Fibroblast of lung (primary cell): ENCODE data around the gene ELK3. TPM values are rescaled to one million over a fixed set of nuclear protein-coding genes. Genes with fewer than 3 reads are reported as not detected.
A peak's percentile ranks its signal among the peaks of the same experiment; 100 is the strongest.

Source experiments
- DNase-seq, 2 donors: peaks; one replicate each; pipeline versions ENCODE4 v3.0.0 to v3.0.0-alpha.2; 2010; ENCODE audit warnings: low read depth in 2 of 2
- H2AFZ ChIP-seq: 2 replicates; pipeline ENCODE4 v1.5.1; 2012; ENCODE audit warnings: low read length, control low read depth, inconsistent platforms
- H3K27ac ChIP-seq: 2 replicates; pipeline ENCODE4 v1.5.1; 2011; ENCODE audit warnings: low read length, control low read depth; ENCODE audit not compliant: insufficient read depth
- H3K27me3 ChIP-seq: 2 replicates; pipeline ENCODE4 v1.5.1; 2011; ENCODE audit warnings: mild to moderate bottlenecking, low read length; ENCODE audit not compliant: control insufficient read depth, insufficient read depth
- H3K36me3 ChIP-seq: 2 replicates; pipeline ENCODE4 v1.5.1; 2011; ENCODE audit warnings: low read length; ENCODE audit not compliant: control insufficient read depth, insufficient read depth
- H3K4me1 ChIP-seq: 2 replicates; pipeline ENCODE4 v1.5.1; 2011; ENCODE audit warnings: low read length; ENCODE audit not compliant: control insufficient read depth, insufficient read depth; ENCODE audit errors: extremely low read depth
- H3K4me2 ChIP-seq: 2 replicates; pipeline ENCODE4 v1.5.1; 2011; ENCODE audit warnings: low read length, control low read depth; ENCODE audit not compliant: insufficient read depth; ENCODE audit errors: extremely low read depth
- H3K4me3 ChIP-seq, 4 experiments: fragments of 200-600 bp in 1 of 4; sonication (generic) in 1 of 4; replicated peaks in 1 of 4; 2 replicates each; pipeline ENCODE4 v1.5.1; 2011 to 2016; ENCODE audit warnings: low read length in 4 of 4, low read depth in 3 of 4, mild to moderate bottlenecking in 3 of 4, control low read depth in 2 of 4, inconsistent platforms in 1 of 4, mixed read lengths in 1 of 4; ENCODE audit not compliant: insufficient read depth in 1 of 4; ENCODE audit errors: control extremely low read depth in 1 of 4
- H3K79me2 ChIP-seq: 2 replicates; pipeline ENCODE4 v1.5.1; 2012; ENCODE audit warnings: mild to moderate bottlenecking, low read length, inconsistent platforms; ENCODE audit not compliant: control insufficient read depth, insufficient read depth
- H3K9ac ChIP-seq: 2 replicates; pipeline ENCODE4 v1.5.1; 2011; ENCODE audit warnings: mild to moderate bottlenecking, low read length, control low read depth; ENCODE audit not compliant: insufficient read depth
- H3K9me3 ChIP-seq: 2 replicates; pipeline ENCODE4 v1.5.1; 2012; ENCODE audit warnings: low read depth, low read length; ENCODE audit not compliant: control insufficient read depth, insufficient read depth
- H4K20me1 ChIP-seq: 2 replicates; pipeline ENCODE4 v1.5.1; 2011; ENCODE audit warnings: low read length; ENCODE audit not compliant: control insufficient read depth, insufficient read depth; ENCODE audit errors: extremely low read depth
- EZH2 ChIP-seq: IDR thresholded peaks from 2 replicates; pipeline ENCODE4 v1.5.1; 2012; ENCODE audit warnings: low read length, control low read depth, mild to moderate bottlenecking; ENCODE audit errors: missing control alignments
- polyA plus RNA-seq, 2 donors: library from polyadenylated mRNA; depleted of rRNA in 1 of 2; stranded (reverse) in 1 of 2; unstranded in 1 of 2; fragments of >200 nt; gene quantifications; 2 replicates each; pipeline ENCODE4 v1.2.1, GENCODE V29; 2011 to 2012; ENCODE audit warnings: missing spikeins in 1 of 2
- total RNA-seq: library from RNA; depleted of rRNA; stranded (reverse); fragments of >200 nt; gene quantifications from 2 replicates; pipeline ENCODE4 v1.2.1, GENCODE V29; 2014
- TF ChIP-seq, protein P1 (sequence below), 2 donors: IDR thresholded peaks in 1 of 2; conservative IDR thresholded peaks in 1 of 2; 1 replicate in 1 of 2; 2 replicates in 1 of 2; pipeline ENCODE4 v1.5.1; 2011 to 2012; ENCODE audit warnings: low read length in 2 of 2, control low read depth in 1 of 2, inconsistent platforms in 1 of 2, low read depth in 1 of 2, mild to moderate bottlenecking in 1 of 2

Gene ELK3
- total and polyA plus RNA-seq, 2 donors (not counting 1 experiment from before 2014, with no cell fraction given), result 14.7 to 27.9 TPM

DNA sequence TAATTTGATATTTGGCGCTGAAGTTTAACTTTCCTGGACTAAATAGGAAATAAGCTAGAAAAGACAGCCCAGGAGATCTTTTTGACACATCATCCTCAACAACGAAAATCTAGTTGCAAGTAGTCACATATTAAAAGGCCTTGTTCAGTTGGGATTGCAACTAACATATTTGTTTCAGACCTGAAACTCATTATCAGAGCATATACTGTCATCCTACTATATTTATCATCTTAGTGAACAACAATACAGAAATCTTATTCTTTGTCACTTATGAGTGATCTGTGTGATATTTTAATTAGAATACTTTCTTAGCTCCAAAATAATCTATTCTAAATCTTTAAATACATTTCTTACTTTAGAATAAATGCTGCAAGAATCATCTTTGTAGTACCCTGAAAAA, 72.1 kb downstream of the ELK3 start:
- Histone ChIP-seq H3K79me2 (peaks cover 6% of the 10 kb centered on the region), H3K4me3 (no peak overlapping the region), H3K27ac (no peak overlapping the region), H3K27me3 (no peaks in the 10 kb centered on the region), H3K4me2 (no peak overlapping the region), H3K4me1 (peaks cover 2% of the 10 kb centered on the region), H3K9ac (no peak overlapping the region), H2AFZ (no peak overlapping the region), H4K20me1 (no peaks in the 10 kb centered on the region), H3K36me3 (peaks cover 7% of the 10 kb centered on the region), H3K9me3 (no peaks in the 10 kb centered on the region)
- DNase-seq, result no peak
- TF ChIP-seq EZH2, result no peak

DNA sequence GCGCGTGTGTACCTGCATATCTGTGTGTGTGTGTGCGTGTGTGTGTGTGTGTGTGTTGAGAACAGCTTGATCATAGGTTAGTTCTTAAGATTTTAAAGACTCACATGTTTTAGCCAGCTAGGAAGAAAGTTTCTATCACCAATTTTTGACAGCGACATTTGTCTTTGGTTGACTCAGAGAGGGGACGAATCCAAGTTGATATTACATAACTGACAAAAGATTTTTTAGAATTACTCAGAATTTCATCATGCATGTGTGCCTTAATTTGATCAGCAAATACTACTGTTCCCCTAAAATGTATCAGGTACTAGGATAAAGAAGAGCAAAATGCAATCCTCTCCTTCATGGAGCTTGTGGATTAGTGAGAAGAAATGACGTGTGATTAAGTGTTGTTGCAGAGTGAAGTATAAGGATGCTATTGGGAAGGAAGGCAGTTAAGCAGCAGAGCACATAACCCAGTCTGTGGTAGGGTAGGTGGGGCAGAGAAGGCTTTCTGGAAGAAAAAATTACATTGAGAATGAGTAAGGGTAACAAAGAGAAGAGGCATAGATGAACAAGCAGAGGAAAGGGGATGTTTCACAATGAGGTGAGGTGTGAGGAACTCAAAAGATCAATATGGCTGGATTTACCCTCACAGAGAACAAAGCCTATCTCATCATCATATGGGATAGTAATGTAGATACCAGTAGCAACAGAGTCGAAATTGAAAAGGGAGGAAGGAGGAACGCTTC, 77.5 kb downstream of the ELK3 start:
- Histone ChIP-seq H3K4me3 (no peak overlapping the region), H3K4me1 (peaks cover 11% of the 10 kb centered on the region), H2AFZ (no peak overlapping the region), H3K4me2 (no peak overlapping the region), H3K9me3 (no peaks in the 10 kb centered on the region), H4K20me1 (no peaks in the 10 kb centered on the region), H3K79me2 (peaks cover 8% of the 10 kb centered on the region), H3K27me3 (no peaks in the 10 kb centered on the region), H3K36me3 (peaks cover 7% of the 10 kb centered on the region), H3K27ac (peak overlapping the region; percentile 27), H3K9ac (no peak overlapping the region)
- DNase-seq, result peak; percentile 56 to 76
- TF ChIP-seq, protein P1, sequence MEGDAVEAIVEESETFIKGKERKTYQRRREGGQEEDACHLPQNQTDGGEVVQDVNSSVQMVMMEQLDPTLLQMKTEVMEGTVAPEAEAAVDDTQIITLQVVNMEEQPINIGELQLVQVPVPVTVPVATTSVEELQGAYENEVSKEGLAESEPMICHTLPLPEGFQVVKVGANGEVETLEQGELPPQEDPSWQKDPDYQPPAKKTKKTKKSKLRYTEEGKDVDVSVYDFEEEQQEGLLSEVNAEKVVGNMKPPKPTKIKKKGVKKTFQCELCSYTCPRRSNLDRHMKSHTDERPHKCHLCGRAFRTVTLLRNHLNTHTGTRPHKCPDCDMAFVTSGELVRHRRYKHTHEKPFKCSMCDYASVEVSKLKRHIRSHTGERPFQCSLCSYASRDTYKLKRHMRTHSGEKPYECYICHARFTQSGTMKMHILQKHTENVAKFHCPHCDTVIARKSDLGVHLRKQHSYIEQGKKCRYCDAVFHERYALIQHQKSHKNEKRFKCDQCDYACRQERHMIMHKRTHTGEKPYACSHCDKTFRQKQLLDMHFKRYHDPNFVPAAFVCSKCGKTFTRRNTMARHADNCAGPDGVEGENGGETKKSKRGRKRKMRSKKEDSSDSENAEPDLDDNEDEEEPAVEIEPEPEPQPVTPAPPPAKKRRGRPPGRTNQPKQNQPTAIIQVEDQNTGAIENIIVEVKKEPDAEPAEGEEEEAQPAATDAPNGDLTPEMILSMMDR (conservative IDR thresholded peaks at IDR 0.05 in 1 of 2, IDR thresholded peaks at IDR 0.05 in 1 of 2; ENCODE audit: low read depth in 1 of 2, low read length in 2 of 2), result no peak

DNA sequence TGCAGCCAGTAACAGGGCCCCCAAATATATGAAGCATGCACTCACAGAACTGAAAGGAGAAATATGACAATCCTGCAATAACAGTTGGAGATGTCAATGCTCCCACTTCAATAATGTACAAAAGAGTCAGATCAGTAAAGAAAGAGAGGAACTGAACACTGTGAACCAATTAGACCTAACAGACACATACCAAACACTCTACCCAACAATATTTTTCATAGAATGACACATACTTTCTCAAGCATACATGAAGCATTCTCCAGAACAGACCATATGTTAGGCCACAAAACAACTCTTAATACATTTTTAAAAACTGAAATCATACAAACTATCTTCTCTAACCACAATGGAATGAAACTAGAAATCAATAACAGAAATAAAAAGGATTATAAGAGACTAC, 80.2 kb downstream of the ELK3 start:
- Histone ChIP-seq H3K36me3 (peaks cover 7% of the 10 kb centered on the region), H2AFZ (no peak overlapping the region), H3K79me2 (peaks cover 8% of the 10 kb centered on the region), H3K4me2 (peak overlapping the region; percentile 48), H3K27me3 (no peaks in the 10 kb centered on the region), H3K4me3 (no peak overlapping the region), H3K27ac (peak overlapping the region; percentile 47), H3K4me1 (peaks cover 11% of the 10 kb centered on the region), H4K20me1 (no peaks in the 10 kb centered on the region), H3K9me3 (no peaks in the 10 kb centered on the region), H3K9ac (no peak overlapping the region)
- TF ChIP-seq EZH2, result no peak
- TF ChIP-seq, protein P1 (conservative IDR thresholded peaks at IDR 0.05 in 1 of 2, IDR thresholded peaks at IDR 0.05 in 1 of 2; ENCODE audit: low read depth in 1 of 2, low read length in 2 of 2), result no peak
- DNase-seq, result peak; percentile 54 to 80
